PC-9 (cell line): ENCODE measurements around the gene MYO18A. TPM values are rescaled to one million over a fixed set of nuclear protein-coding genes. Genes with fewer than 3 reads are reported as not detected.

Experiments used
- BruUV-seq: library from RNA; stranded (reverse); fragments of 400-500 nt; replicated peaks from 2 replicates; lab custom pipeline; 2021; lab: Mats Ljungman, UMichigan
- CTCF ChIA-PET: fragments of 300-600 bp; sonication (Branson Sonifier 250); formaldehyde crosslinking; loops from one replicate; lab custom pipeline; 2022; ENCODE audit warnings: antibody characterized with exemption; lab: Charles Lee
- POLR2A ChIA-PET: fragments of 300-600 bp; sonication (Branson Sonifier 250); formaldehyde crosslinking; loops from one replicate; lab custom pipeline; 2022; ENCODE audit warnings: antibody characterized with exemption; ENCODE audit not compliant: unreplicated experiment; lab: Charles Lee
- DNase-seq, 2 experiments: peaks; one replicate each; pipeline versions ENCODE4 v3.0.0 to v3.0.0-alpha.2; 2015 to 2022; ENCODE audit warnings: mixed read lengths in 1 of 2
- H2AFZ ChIP-seq: fragments of 200-600 bp; sonication (generic); 2 replicates; pipeline ENCODE4 v1.8.1; 2017; ENCODE audit warnings: antibody characterized with exemption
- H3F3A ChIP-seq: fragments of 200-600 bp; sonication (generic); 2 replicates; pipeline ENCODE4 v1.8.1; 2017; ENCODE audit warnings: antibody characterized with exemption, mild to moderate bottlenecking, low read depth; ENCODE audit not compliant: insufficient read depth
- H3K27ac ChIP-seq: fragments of 200-600 bp; sonication (generic); 2 replicates; pipeline ENCODE4 v1.6.1; 2016; ENCODE audit warnings: mixed run types
- H3K27me3 ChIP-seq: fragments of 200-600 bp; sonication (generic); 2 replicates; pipeline ENCODE4 v1.6.1; 2016; ENCODE audit warnings: low read depth, mixed run types; ENCODE audit not compliant: insufficient read depth
- H3K36me3 ChIP-seq: fragments of 200-600 bp; sonication (generic); 2 replicates; pipeline ENCODE4 v1.6.1; 2016; ENCODE audit warnings: low read depth, mixed run types
- H3K4me1 ChIP-seq: fragments of 200-600 bp; sonication (generic); replicated peaks from 2 replicates; pipeline ENCODE4 v1.6.1; 2016; ENCODE audit warnings: mixed run types; ENCODE audit not compliant: insufficient read depth
- H3K4me2 ChIP-seq: fragments of 200-600 bp; sonication (generic); 2 replicates; pipeline ENCODE4 v1.6.1; 2017; ENCODE audit warnings: mixed run types
- H3K4me3 ChIP-seq: fragments of 200-600 bp; sonication (generic); 2 replicates; pipeline ENCODE4 v1.6.1; 2016; ENCODE audit warnings: mixed run types
- H3K79me2 ChIP-seq: fragments of 200-600 bp; sonication (generic); 2 replicates; pipeline ENCODE4 v1.6.1; 2017; ENCODE audit warnings: low read depth, mixed run types
- H3K9me2 ChIP-seq: fragments of 200-600 bp; sonication (generic); 2 replicates; pipeline ENCODE4 v1.8.1; 2017; ENCODE audit warnings: mild to moderate bottlenecking; ENCODE audit not compliant: insufficient read depth
- H3K9me3 ChIP-seq: fragments of 200-600 bp; sonication (generic); 2 replicates; pipeline ENCODE4 v1.8.1; 2016; ENCODE audit warnings: low read depth; ENCODE audit not compliant: insufficient read depth
- H4K20me1 ChIP-seq: fragments of 200-600 bp; sonication (generic); 2 replicates; pipeline ENCODE4 v1.8.1; 2017; ENCODE audit not compliant: insufficient read depth
- CTCF ChIP-seq: fragments of 200-600 bp; sonication (generic); conservative IDR thresholded peaks from 2 replicates; pipeline ENCODE4 v1.6.1; 2017; ENCODE audit warnings: mixed run types, antibody characterized with exemption, mild to moderate bottlenecking, moderate library complexity
- EZH2 ChIP-seq: fragments of 200-600 bp; sonication (generic); IDR thresholded peaks from 2 replicates; pipeline ENCODE4 v1.8.0; 2017; ENCODE audit warnings: antibody characterized with exemption, low read depth
- intact Hi-C: fragments of 100-400 bp; cut with micrococcal nuclease; formaldehyde crosslinking; loops from one replicate; pipeline ENCODE4 v1.10.0; 2022; ENCODE audit not compliant: unreplicated experiment
- total RNA-seq: library from RNA; stranded (reverse); gene quantifications from 2 replicates; pipeline ENCODE4 v1.2.3, GENCODE V29; 2021

Gene MYO18A
- total RNA-seq, 1 experiment from 2014 or later: 150 TPM

- Histone ChIP-seq H3K27ac (no peak overlapping the region), H4K20me1 (no peaks in the 10 kb centered on the region; the same call in 1 of the 2 replicates), H3K4me2 (no peak overlapping the region), H3F3A (no peaks in the 10 kb centered on the region), H2AFZ (no peak overlapping the region), H3K4me3 (no peak overlapping the region), H3K4me1 (no peaks in the 10 kb centered on the region), H3K36me3 (no peaks in the 10 kb centered on the region), H3K9me2 (no peaks in the 10 kb centered on the region), H3K79me2 (no peaks in the 10 kb centered on the region), H3K9me3 (no peaks in the 10 kb centered on the region), H3K27me3 (no peaks in the 10 kb centered on the region)
- DNase-seq: no peak
- TF ChIP-seq CTCF (no peak), EZH2 (no peak)
- CTCF ChIA-PET: interaction anchor here (2.1 kb wide), 1 partner anchor 126 kb away, joined by 4 read pairs; no protein-coding TSS in a partner anchor
- BruUV-seq: no TSS peak
- intact Hi-C loops: no loop called here
- POLR2A ChIA-PET: interaction anchor here (0.6 kb wide), 1 partner anchor 496 kb away, joined by 3 read pairs; no protein-coding TSS in a partner anchor
Observed at GRCh38 chr17:29091606-29092289, 88.5 kb downstream of the MYO18A start.

- H3K36me3 ChIP-seq: no peaks in the 10 kb centered on the region
- H2AFZ ChIP-seq: no peak overlapping the region
- no peaks in the 10 kb centered on the region; the same call in 1 of the 2 replicates for H4K20me1 ChIP-seq
- ChIA-PET CTCF (interaction anchor here (2.1 kb wide), 1 partner anchor 126 kb away, joined by 4 read pairs; no protein-coding TSS in a partner anchor), POLR2A (interaction anchor here (0.6 kb wide), 1 partner anchor 495 kb away, joined by 3 read pairs; no protein-coding TSS in a partner anchor)
- no peak overlapping the region for H3K4me2 ChIP-seq
- H3K27ac ChIP-seq: no peak overlapping the region
- intact Hi-C loops: no loop called here
- BruUV-seq: no TSS peak
- TF ChIP-seq CTCF (no peak), EZH2 (no peak)
- no peak overlapping the region for H3K4me3 ChIP-seq
- no peaks in the 10 kb centered on the region for H3K9me2 ChIP-seq
- H3F3A ChIP-seq: no peaks in the 10 kb centered on the region
- no peak for DNase-seq
- no peaks in the 10 kb centered on the region for H3K79me2 ChIP-seq
- H3K9me3 ChIP-seq: no peaks in the 10 kb centered on the region
- H3K27me3 ChIP-seq: no peaks in the 10 kb centered on the region
- H3K4me1 ChIP-seq: no peaks in the 10 kb centered on the region
Observed at GRCh38 chr17:29090750-29091605, 89.2 kb downstream of the MYO18A start.

GRCh38 chr17:29090108-29090507 lies 90.1 kb downstream of the MYO18A start:
- Histone ChIP-seq H3F3A (no peaks in the 10 kb centered on the region), H3K36me3 (no peaks in the 10 kb centered on the region), H3K4me2 (no peak overlapping the region), H3K9me3 (no peaks in the 10 kb centered on the region), H3K9me2 (no peaks in the 10 kb centered on the region), H3K79me2 (no peaks in the 10 kb centered on the region), H4K20me1 (no peaks in the 10 kb centered on the region; the same call in 1 of the 2 replicates), H3K4me3 (no peak overlapping the region), H3K27me3 (no peaks in the 10 kb centered on the region), H2AFZ (no peak overlapping the region), H3K4me1 (no peaks in the 10 kb centered on the region), H3K27ac (no peak overlapping the region)
- BruUV-seq: no TSS peak
- intact Hi-C loops: no loop called here
- ChIA-PET POLR2A (interaction anchor here (0.6 kb wide), 1 partner anchor 52 kb away, joined by 4 read pairs; no protein-coding TSS in a partner anchor), CTCF (no interaction called here)
- TF ChIP-seq CTCF (no peak), EZH2 (no peak)
- DNase-seq: no peak
